Osteocyte (in vitro differentiated cells): ENCODE measurements around the gene IMMP2L. TPM values are rescaled to one million over a fixed set of nuclear protein-coding genes. Genes with fewer than 3 reads are reported as not detected.

ENCODE experiments used
- DNase-seq: peaks from one replicate; pipeline ENCODE4 v3.0.0; 2021; ENCODE audit warnings: mixed read lengths; ENCODE audit not compliant: unreplicated experiment; ENCODE audit errors: extremely low spot score
- H3K27ac Mint-ChIP-seq: one replicate; pipeline ENCODE4 v1.8.0; 2021; ENCODE audit warnings: mild to moderate bottlenecking, mixed read lengths; ENCODE audit not compliant: unreplicated experiment
- H3K27me3 Mint-ChIP-seq: one replicate; pipeline ENCODE4 v1.8.0; 2021; ENCODE audit warnings: mixed read lengths; ENCODE audit not compliant: unreplicated experiment
- H3K36me3 Mint-ChIP-seq: one replicate; pipeline ENCODE4 v1.8.0; 2021; ENCODE audit warnings: mixed read lengths; ENCODE audit not compliant: unreplicated experiment
- H3K4me1 Mint-ChIP-seq: one replicate; pipeline ENCODE4 v1.8.0; 2021; ENCODE audit warnings: mixed read lengths; ENCODE audit not compliant: unreplicated experiment
- H3K4me3 Mint-ChIP-seq: one replicate; pipeline ENCODE4 v1.8.0; 2021; ENCODE audit warnings: mild to moderate bottlenecking, moderate library complexity, mixed read lengths; ENCODE audit not compliant: unreplicated experiment
- H3K9me3 Mint-ChIP-seq: one replicate; pipeline ENCODE4 v1.8.0; 2021; ENCODE audit warnings: mixed read lengths; ENCODE audit not compliant: unreplicated experiment
- CTCF ChIP-seq: fragments of 200-600 bp; sonication (generic); IDR thresholded peaks from 2 replicates; pipeline ENCODE4 v1.5.0; 2021; ENCODE audit warnings: antibody characterized with exemption, mild to moderate bottlenecking, moderate library complexity
- total RNA-seq: library from RNA; stranded (reverse); gene quantifications from 2 replicates; pipeline ENCODE4 v1.2.1, GENCODE V29; 2021

The IMMP2L gene
- total RNA-seq, 1 donor from 2014 or later = 15.6 TPM

- no peaks in the 10 kb centered on the region for H3K9me3 Mint-ChIP-seq
- H3K27ac Mint-ChIP-seq = no peak overlapping the region
- no peak overlapping the region for H3K4me3 Mint-ChIP-seq
- H3K4me1 Mint-ChIP-seq = peaks cover 10% of the 10 kb centered on the region
- H3K27me3 Mint-ChIP-seq = no peaks in the 10 kb centered on the region
- no peaks in the 10 kb centered on the region for H3K36me3 Mint-ChIP-seq
- no peak for DNase-seq
- TF ChIP-seq CTCF = no peak
Observed at GRCh38 chr7:110881721-110882120, 680.6 kb downstream of the IMMP2L start.

GRCh38 chr7:110880971-110881370 is 681.3 kb downstream of the IMMP2L start:
- H3K9me3 Mint-ChIP-seq = no peaks in the 10 kb centered on the region
- no peaks in the 10 kb centered on the region for H3K36me3 Mint-ChIP-seq
- DNase-seq = no peak
- no peaks in the 10 kb centered on the region for H3K27me3 Mint-ChIP-seq
- TF ChIP-seq CTCF = no peak
- peaks cover 10% of the 10 kb centered on the region for H3K4me1 Mint-ChIP-seq
- H3K27ac Mint-ChIP-seq = no peak overlapping the region
- H3K4me3 Mint-ChIP-seq = no peak overlapping the region

- H3K9me3 Mint-ChIP-seq = no peaks in the 10 kb centered on the region
- H3K4me1 Mint-ChIP-seq = peaks cover 10% of the 10 kb centered on the region
- no peaks in the 10 kb centered on the region for H3K36me3 Mint-ChIP-seq
- H3K27ac Mint-ChIP-seq = no peak overlapping the region
- DNase-seq = no peak
- no peak overlapping the region for H3K4me3 Mint-ChIP-seq
- no peak for TF ChIP-seq CTCF
- no peaks in the 10 kb centered on the region for H3K27me3 Mint-ChIP-seq
Observed at GRCh38 chr7:110877016-110877415, 685.3 kb downstream of the IMMP2L start.

DNA sequence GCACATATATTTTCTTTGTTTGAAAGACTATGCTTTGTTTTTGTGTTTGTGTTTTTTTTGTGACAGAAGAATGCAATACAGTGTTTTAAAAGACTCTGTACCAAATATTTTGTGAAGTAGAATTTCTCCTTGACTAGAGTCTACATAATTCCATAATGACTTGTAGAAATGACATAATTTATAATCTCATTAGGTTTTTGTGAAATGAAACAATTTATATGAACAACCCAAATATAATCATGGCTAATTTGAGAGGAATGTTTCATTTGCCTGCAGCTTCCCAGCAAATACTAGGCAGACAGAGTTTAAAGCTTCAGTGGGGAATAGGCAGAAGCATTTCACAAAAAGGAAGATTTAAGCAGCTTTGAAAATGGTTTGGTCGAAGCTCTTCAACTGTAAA is 686.9 kb downstream of the IMMP2L start:
- no peak for TF ChIP-seq CTCF
- H3K9me3 Mint-ChIP-seq = no peaks in the 10 kb centered on the region
- no peaks in the 10 kb centered on the region for H3K27me3 Mint-ChIP-seq
- DNase-seq = no peak
- H3K4me3 Mint-ChIP-seq = no peak overlapping the region
- H3K27ac Mint-ChIP-seq = no peak overlapping the region
- no peaks in the 10 kb centered on the region for H3K36me3 Mint-ChIP-seq
- peaks cover 10% of the 10 kb centered on the region for H3K4me1 Mint-ChIP-seq

GRCh38 chr7:110871856-110872255 is 690.4 kb downstream of the IMMP2L start:
- Mint-ChIP-seq H3K27ac (no peak overlapping the region), H3K27me3 (no peaks in the 10 kb centered on the region), H3K9me3 (no peaks in the 10 kb centered on the region), H3K4me1 (peaks cover 5% of the 10 kb centered on the region), H3K36me3 (no peaks in the 10 kb centered on the region), H3K4me3 (no peak overlapping the region)
- TF ChIP-seq CTCF = no peak
- DNase-seq = no peak
